GM10266 (cell line): Measurements from ENCODE around the gene C1QL3.

Experiments
- DNase-seq: peaks from one replicate; pipeline ENCODE4 v3.0.0; 2012; ENCODE audit errors: extremely low spot score
- TF ChIP-seq, protein P1 (sequence below): IDR thresholded peaks from 2 replicates; pipeline ENCODE4 v1.5.1; 2012; ENCODE audit warnings: mild to moderate bottlenecking, low read depth; ENCODE audit not compliant: control insufficient read depth, insufficient read depth; ENCODE audit errors: missing control alignments

The C1QL3 gene

GRCh38 chr10:16521311-16522016 lies at the start of gene C1QL3:
Gene C1QL3, minus strand, starts transcription at chr10:16521879. Its CDS starts 814 bp downstream, at chr10:16521065.
- TF ChIP-seq, protein P1, sequence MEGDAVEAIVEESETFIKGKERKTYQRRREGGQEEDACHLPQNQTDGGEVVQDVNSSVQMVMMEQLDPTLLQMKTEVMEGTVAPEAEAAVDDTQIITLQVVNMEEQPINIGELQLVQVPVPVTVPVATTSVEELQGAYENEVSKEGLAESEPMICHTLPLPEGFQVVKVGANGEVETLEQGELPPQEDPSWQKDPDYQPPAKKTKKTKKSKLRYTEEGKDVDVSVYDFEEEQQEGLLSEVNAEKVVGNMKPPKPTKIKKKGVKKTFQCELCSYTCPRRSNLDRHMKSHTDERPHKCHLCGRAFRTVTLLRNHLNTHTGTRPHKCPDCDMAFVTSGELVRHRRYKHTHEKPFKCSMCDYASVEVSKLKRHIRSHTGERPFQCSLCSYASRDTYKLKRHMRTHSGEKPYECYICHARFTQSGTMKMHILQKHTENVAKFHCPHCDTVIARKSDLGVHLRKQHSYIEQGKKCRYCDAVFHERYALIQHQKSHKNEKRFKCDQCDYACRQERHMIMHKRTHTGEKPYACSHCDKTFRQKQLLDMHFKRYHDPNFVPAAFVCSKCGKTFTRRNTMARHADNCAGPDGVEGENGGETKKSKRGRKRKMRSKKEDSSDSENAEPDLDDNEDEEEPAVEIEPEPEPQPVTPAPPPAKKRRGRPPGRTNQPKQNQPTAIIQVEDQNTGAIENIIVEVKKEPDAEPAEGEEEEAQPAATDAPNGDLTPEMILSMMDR, result no peak
- peak; percentile 61 for DNase-seq

DNA sequence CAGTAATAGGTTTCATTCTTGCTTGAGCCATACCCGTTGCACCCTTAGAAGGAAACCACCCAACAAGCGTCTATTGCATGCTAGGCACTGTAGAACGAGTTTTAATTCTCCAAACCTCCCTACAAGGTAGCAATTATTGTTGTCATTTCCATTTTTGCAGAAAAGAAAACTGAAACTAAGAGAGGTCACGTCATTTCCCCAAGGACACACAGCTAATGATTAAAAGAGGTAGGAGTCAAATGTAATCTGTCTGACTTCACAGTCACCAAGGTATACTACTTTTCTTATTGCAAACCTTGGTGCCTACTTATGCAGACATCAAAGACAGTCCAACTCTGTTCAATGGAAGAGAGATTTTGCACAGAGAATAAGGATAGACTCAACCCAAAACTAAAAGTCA lies 49.1 kb upstream of the C1QL3 start:
- TF ChIP-seq, protein P1, result no peak
- no peak for DNase-seq

DNA sequence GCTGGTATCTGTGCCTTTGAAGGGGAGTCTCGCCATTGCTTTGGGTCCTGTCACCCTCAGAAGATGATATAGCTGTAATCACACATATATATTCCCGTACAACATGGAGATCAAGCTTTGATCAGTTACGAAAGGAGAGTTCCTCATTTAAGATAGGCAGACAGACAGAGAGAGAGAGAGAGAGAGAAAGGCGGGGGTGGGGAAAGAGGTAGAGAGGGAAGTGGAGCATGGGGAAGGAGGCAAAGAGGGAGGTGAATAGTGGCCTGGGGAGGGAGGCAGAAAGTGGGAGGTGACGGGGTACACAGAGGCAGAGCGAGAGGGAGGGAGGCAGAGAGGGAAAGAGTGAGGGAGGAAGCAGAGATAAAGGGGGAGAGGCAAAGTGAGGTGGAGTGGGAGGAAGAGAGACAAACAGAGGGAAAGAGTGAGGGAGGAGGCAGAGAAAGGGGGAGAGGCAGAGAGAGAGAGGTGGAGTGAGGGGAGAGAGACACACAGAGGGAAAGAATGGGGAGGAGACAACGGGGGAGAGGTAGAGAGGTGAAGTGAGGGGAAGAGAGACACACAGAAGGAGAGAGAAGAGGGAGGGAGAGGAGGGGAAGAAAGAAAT lies 44.6 kb upstream of the C1QL3 start:
- no peak for DNase-seq

DNA sequence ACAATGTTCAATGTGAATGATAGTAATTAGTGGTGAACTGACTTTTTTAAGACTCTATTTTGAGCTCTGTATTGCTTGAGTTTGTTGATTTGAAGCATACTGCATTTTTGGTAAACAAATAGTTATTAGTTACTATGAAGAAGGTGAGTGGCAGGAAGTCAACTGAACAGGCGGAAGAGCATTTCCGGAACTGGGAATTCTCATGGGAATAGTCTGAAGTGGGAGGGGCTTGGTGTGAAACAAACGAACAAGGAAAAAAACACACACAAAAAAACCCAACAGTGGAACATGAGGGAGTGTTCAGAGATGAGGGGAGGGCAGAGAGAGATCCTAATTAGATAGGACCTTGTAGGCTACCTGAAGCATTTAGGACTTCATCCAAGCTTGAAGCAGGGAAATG lies 43.9 kb upstream of the C1QL3 start:
- TF ChIP-seq, protein P1, result no peak
- no peak for DNase-seq

More for the DNA sequence above, 44.6 kb upstream of the C1QL3 start:
- TF ChIP-seq, protein P1, result no peak

- DNase-seq, result no peak
- TF ChIP-seq, protein P1, result no peak
Measured at GRCh38 chr10:16562891-16563290, 41.2 kb upstream of the C1QL3 start.

DNA sequence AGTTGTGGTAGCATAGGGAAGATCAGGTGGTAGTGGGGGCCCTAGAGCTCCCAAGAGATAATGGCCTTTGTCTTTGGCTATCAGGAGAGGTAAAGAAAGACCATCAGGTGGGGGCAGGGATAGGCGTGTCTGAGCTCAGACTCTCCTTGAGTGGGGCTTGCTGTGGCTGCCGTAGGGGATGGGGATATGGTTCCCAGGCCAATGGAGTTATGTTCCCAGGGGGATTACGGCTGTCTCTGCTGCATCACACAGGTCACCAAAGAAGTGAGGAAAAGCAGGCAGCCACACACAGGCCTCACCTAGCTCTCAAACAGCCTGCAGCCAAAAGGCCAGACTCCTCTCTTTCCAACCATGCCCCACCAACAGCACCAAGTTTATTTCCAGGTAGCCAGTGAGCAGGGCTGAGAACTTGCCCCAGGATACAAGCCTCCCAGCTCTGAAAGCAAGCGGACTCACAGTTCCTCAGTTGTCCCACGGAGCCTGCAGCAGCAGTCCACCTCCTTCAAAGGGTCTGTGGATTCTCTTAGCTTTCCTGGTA lies 37.6 kb upstream of the C1QL3 start:
- TF ChIP-seq, protein P1, result no peak
- DNase-seq, result no peak

- no peak for DNase-seq
- TF ChIP-seq, protein P1, result no peak
Measured at GRCh38 chr10:16547973-16548372, 26.3 kb upstream of the C1QL3 start.
